Mesenchymal stem cell (in vitro differentiated cells and primary cell): ENCODE data around the gene ZSCAN26.

Experiments
- DNase-seq: peaks from one replicate; pipeline ENCODE4 v3.0.0-alpha.2; 2013
- H2AFZ ChIP-seq: one replicate; pipeline ENCODE4 v1.6.1; 2013; ENCODE audit warnings: low read depth, mild to moderate bottlenecking, control low read depth, inconsistent platforms, low read length, moderate library complexity
- H2AK5ac ChIP-seq: 2 replicates; pipeline ENCODE4 v1.6.1; 2013; ENCODE audit warnings: low read length, moderate library complexity, mild to moderate bottlenecking, inconsistent platforms; ENCODE audit not compliant: severe bottlenecking
- H2BK120ac ChIP-seq: one replicate; pipeline ENCODE4 v1.6.1; 2013; ENCODE audit warnings: low read depth, mild to moderate bottlenecking, inconsistent platforms, low read length, moderate library complexity
- H2BK12ac ChIP-seq, 2 experiments: one replicate each; pipeline ENCODE4 v1.6.1; 2013; ENCODE audit warnings: inconsistent platforms in 2 of 2, low read length in 2 of 2, mild to moderate bottlenecking in 2 of 2, moderate library complexity in 2 of 2, control low read depth in 1 of 2
- H2BK15ac ChIP-seq: one replicate; pipeline ENCODE4 v1.6.1; 2013; ENCODE audit warnings: mild to moderate bottlenecking, low read depth, inconsistent platforms; ENCODE audit not compliant: poor library complexity, severe bottlenecking
- H2BK5ac ChIP-seq: 2 replicates; pipeline ENCODE4 v1.6.1; 2013; ENCODE audit warnings: low read depth, mild to moderate bottlenecking, low read length, control low read depth, inconsistent platforms; ENCODE audit not compliant: poor library complexity, severe bottlenecking
- H3K14ac ChIP-seq, 2 experiments: one replicate each; pipeline ENCODE4 v1.6.1; 2013; ENCODE audit warnings: inconsistent platforms in 2 of 2, low read length in 2 of 2, control low read depth in 1 of 2, mild to moderate bottlenecking in 1 of 2, moderate library complexity in 1 of 2
- H3K18ac ChIP-seq, 2 experiments: one replicate each; pipeline ENCODE4 v1.6.1; 2013; ENCODE audit warnings: inconsistent platforms in 2 of 2, low read length in 2 of 2, control low read depth in 1 of 2, low read depth in 1 of 2, mild to moderate bottlenecking in 1 of 2
- H3K23ac ChIP-seq, 2 experiments: one replicate each; pipeline ENCODE4 v1.6.1; 2013; ENCODE audit warnings: inconsistent platforms in 2 of 2, low read length in 2 of 2, mild to moderate bottlenecking in 2 of 2, moderate library complexity in 2 of 2, control low read depth in 1 of 2
- H3K27ac ChIP-seq: 2 replicates; pipeline ENCODE4 v1.5.1; 2013; ENCODE audit warnings: mild to moderate bottlenecking, moderate library complexity, low read length, control low read depth, inconsistent platforms; ENCODE audit not compliant: poor library complexity, severe bottlenecking
- H3K27me3 ChIP-seq, 2 experiments: 2 replicates each; pipeline versions ENCODE4 v1.6.1 to v1.7.0; 2013; ENCODE audit warnings: low read length in 2 of 2, mild to moderate bottlenecking in 2 of 2, moderate library complexity in 2 of 2, control low read depth in 1 of 2, inconsistent platforms in 1 of 2; ENCODE audit not compliant: control insufficient read depth in 1 of 2, insufficient read depth in 1 of 2
- H3K36me3 ChIP-seq, 2 experiments: 2 replicates each; pipeline versions ENCODE4 v1.6.1 to v1.7.0; 2013; ENCODE audit warnings: low read length in 2 of 2, control low read depth in 1 of 2, inconsistent platforms in 1 of 2, low read depth in 1 of 2, mild to moderate bottlenecking in 1 of 2; ENCODE audit not compliant: insufficient read depth in 2 of 2, control insufficient read depth in 1 of 2
- H3K4ac ChIP-seq, 2 experiments: one replicate each; pipeline ENCODE4 v1.6.1; 2013; ENCODE audit warnings: inconsistent platforms in 2 of 2, low read length in 2 of 2, mild to moderate bottlenecking in 2 of 2, moderate library complexity in 2 of 2, control low read depth in 1 of 2, low read depth in 1 of 2
- H3K4me1 ChIP-seq: 2 replicates; pipeline ENCODE4 v1.6.1; 2013; ENCODE audit warnings: low read depth, low read length, control low read depth; ENCODE audit not compliant: control insufficient read depth, insufficient read depth
- H3K4me2 ChIP-seq: 2 replicates; pipeline ENCODE4 v1.6.1; 2013; ENCODE audit warnings: low read length, mild to moderate bottlenecking, inconsistent platforms; ENCODE audit not compliant: poor library complexity, severe bottlenecking
- H3K4me3 ChIP-seq, 2 experiments: 2 replicates each; pipeline versions ENCODE4 v1.5.1 to v1.7.0; 2013; ENCODE audit warnings: low read length in 2 of 2, mild to moderate bottlenecking in 2 of 2, control low read depth in 1 of 2, low read depth in 1 of 2; ENCODE audit not compliant: insufficient read depth in 1 of 2
- H3K79me1 ChIP-seq: replicated peaks from 2 replicates; pipeline ENCODE4 v1.6.1; 2013; ENCODE audit warnings: mild to moderate bottlenecking, control low read depth, low read length, inconsistent platforms; ENCODE audit not compliant: poor library complexity, severe bottlenecking
- H3K9ac ChIP-seq: 2 replicates; pipeline ENCODE4 v1.7.0; 2013; ENCODE audit warnings: mild to moderate bottlenecking, low read length, moderate library complexity
- H3K9me3 ChIP-seq: 2 replicates; pipeline ENCODE4 v1.7.0; 2013; ENCODE audit warnings: mild to moderate bottlenecking, low read length; ENCODE audit not compliant: control insufficient read depth
- H4K8ac ChIP-seq: one replicate; pipeline ENCODE4 v1.6.1; 2013; ENCODE audit warnings: inconsistent platforms, mild to moderate bottlenecking, low read length, moderate library complexity
- H4K91ac ChIP-seq: one replicate; pipeline ENCODE4 v1.6.1; 2013; ENCODE audit warnings: mild to moderate bottlenecking, low read length, inconsistent platforms
- WGBS: methylation state at CpG from one replicate; pipeline ENCODE4 v1.1.7; 2013; ENCODE audit warnings: mixed read lengths; 5-methylcytosine and 5-hydroxymethylcytosine counted together

The ZSCAN26 gene

DNA sequence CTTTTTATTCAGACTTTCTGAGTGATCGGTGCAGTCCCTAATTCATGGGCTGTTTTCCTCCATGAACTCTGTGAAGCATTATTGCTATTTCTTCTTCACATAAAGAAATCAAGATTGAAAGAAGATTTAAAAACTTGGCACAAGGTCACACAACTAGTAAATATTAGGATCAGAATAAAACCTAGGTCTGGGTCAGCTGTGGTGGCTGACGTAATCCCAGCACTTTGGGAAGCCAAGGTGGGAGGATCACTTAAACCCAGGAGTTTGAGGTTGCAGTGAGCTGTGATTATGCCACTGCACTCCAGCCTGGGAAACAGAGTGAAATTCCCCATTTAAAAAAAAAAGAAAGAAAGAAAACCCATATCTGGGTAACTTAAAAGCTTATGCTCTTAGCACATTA is 40.5 kb upstream of the ZSCAN26 start:
- Histone ChIP-seq H3K18ac (no peak overlapping the region), H3K79me1 (peaks cover 20% of the 10 kb centered on the region), H2AK5ac (no peak overlapping the region), H3K9ac (peak overlapping the region; percentile 95), H4K8ac (no peak overlapping the region), H3K9me3 (no peaks in the 10 kb centered on the region), H3K27me3 (no peaks in the 10 kb centered on the region), H2BK15ac (no peak overlapping the region), H2BK12ac (no peak overlapping the region), H2BK120ac (no peak overlapping the region), H2BK5ac (no peak overlapping the region), H4K91ac (no peak overlapping the region), H3K14ac (no peak overlapping the region), H3K4me3 (peak overlapping the region in 1 of 2 experiments; percentile 97), H3K23ac (no peak overlapping the region), H3K36me3 (peaks cover 15 to 43% of the 10 kb centered on the region in 2 experiments), H3K27ac (no peak overlapping the region), H3K4ac (no peak overlapping the region), H3K4me2 (peak overlapping the region; percentile 72), H2AFZ (no peak overlapping the region), H3K4me1 (no peaks in the 10 kb centered on the region)
- no CpG with 5 or more reads among the region's 2 CpGs for WGBS
- DNase-seq = no peak

DNA sequence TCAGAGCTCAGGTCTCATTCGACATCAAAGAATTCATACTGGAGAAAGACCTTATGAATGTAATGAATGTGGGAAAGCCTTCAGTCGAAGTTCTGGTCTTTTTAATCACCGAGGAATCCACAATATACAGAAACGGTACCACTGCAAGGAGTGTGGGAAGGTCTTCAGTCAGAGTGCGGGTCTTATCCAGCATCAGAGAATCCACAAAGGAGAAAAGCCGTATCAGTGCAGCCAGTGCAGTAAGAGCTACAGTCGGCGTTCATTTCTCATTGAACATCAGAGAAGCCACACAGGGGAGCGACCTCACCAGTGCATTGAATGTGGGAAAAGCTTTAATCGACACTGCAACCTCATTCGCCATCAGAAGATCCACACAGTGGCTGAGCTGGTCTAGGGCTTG is 34.2 kb upstream of the ZSCAN26 start:
- Histone ChIP-seq H3K18ac (no peak overlapping the region), H3K79me1 (peaks cover 31% of the 10 kb centered on the region), H3K36me3 (peaks cover 27 to 74% of the 10 kb centered on the region in 2 experiments), H3K27ac (no peak overlapping the region), H3K9me3 (no peaks in the 10 kb centered on the region), H2BK120ac (no peak overlapping the region), H3K4me2 (no peak overlapping the region), H3K23ac (no peak overlapping the region), H3K4me1 (no peaks in the 10 kb centered on the region), H2AFZ (no peak overlapping the region), H3K4me3 (no peak overlapping the region), H2BK15ac (no peak overlapping the region), H4K8ac (no peak overlapping the region), H3K4ac (no peak overlapping the region), H3K14ac (no peak overlapping the region), H2BK12ac (no peak overlapping the region), H3K9ac (no peak overlapping the region), H2AK5ac (no peak overlapping the region), H3K27me3 (no peaks in the 10 kb centered on the region), H2BK5ac (no peak overlapping the region), H4K91ac (no peak overlapping the region)
- WGBS = 98% methylated on average over 11 of the region's 11 CpGs
- DNase-seq = no peak

DNA sequence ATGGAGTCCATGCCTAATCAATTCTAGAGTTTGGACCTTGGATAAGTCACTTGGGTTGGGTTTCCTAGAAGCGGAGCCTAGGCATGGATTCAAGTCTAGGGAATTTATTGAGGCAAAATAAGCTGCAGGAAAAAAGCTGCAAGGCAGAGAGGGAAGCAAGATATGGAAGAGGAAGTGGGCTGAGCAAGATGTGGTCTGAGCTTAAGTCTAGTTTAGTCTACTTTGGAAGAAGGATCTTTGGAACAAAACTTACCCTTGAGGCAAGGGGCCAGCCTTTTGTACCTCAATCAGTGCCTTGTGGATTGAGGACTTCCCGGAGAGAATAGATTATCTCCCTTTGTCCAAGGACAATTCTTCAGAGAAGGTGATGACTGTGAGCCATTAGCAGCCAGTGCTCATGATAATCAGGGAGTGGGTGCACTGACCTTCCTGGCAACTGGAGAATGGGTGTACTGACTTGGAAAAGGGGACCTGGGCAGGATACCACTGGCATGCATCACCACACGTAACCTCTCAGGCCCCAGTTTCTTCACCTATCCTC is 31.0 kb upstream of the ZSCAN26 start:
- Histone ChIP-seq H3K18ac (no peak overlapping the region), H4K8ac (no peak overlapping the region), H3K27me3 (no peaks in the 10 kb centered on the region), H3K4me3 (no peak overlapping the region), H2AFZ (no peak overlapping the region), H3K4me1 (no peaks in the 10 kb centered on the region), H2BK120ac (no peak overlapping the region), H2BK12ac (no peak overlapping the region), H3K79me1 (peaks cover 22% of the 10 kb centered on the region), H2AK5ac (no peak overlapping the region), H3K23ac (no peak overlapping the region), H3K4me2 (no peak overlapping the region), H3K14ac (no peak overlapping the region), H3K9ac (no peak overlapping the region), H2BK5ac (no peak overlapping the region), H2BK15ac (no peak overlapping the region), H3K9me3 (no peaks in the 10 kb centered on the region), H4K91ac (no peak overlapping the region), H3K4ac (no peak overlapping the region), H3K27ac (no peak overlapping the region), H3K36me3 (peaks cover 24 to 50% of the 10 kb centered on the region in 2 experiments)
- DNase-seq = no peak
- 94% methylated on average over 2 of the region's 3 CpGs for WGBS

DNA sequence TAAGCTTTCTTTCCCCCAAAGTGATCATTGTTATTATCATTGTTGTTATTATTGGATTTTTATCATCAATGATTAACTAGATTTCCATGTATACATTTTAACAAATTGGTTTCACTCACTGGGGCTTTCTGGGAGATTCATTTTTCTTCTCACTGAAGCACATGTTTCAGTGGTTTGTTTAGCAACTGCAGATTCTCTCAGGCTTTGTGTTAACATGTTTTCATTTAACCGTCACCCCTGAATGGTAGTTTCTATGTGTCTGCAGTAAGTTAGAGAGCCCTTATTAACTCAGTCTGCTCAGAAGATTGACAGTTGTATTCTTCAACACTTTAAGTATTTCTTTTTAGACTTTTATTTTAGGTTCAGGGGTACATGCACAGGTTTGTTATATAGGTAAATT is 27.3 kb upstream of the ZSCAN26 start:
- no peak overlapping the region for H3K18ac ChIP-seq
- no peak overlapping the region for H2BK15ac ChIP-seq
- H3K4ac ChIP-seq = no peak overlapping the region
- H3K23ac ChIP-seq = no peak overlapping the region
- no peak overlapping the region for H3K14ac ChIP-seq
- H4K8ac ChIP-seq = no peak overlapping the region
- H3K9me3 ChIP-seq = no peaks in the 10 kb centered on the region
- H3K36me3 ChIP-seq = peaks cover 0 to 31% of the 10 kb centered on the region in 2 experiments
- H3K79me1 ChIP-seq = peaks cover 7% of the 10 kb centered on the region
- H3K4me2 ChIP-seq = no peak overlapping the region
- no peak overlapping the region for H2AFZ ChIP-seq
- H3K4me3 ChIP-seq = no peak overlapping the region
- H2BK5ac ChIP-seq = no peak overlapping the region
- H2BK12ac ChIP-seq = no peak overlapping the region
- no peak overlapping the region for H2AK5ac ChIP-seq
- no peaks in the 10 kb centered on the region for H3K27me3 ChIP-seq
- DNase-seq = no peak
- no peak overlapping the region for H3K27ac ChIP-seq
- H2BK120ac ChIP-seq = no peak overlapping the region
- no peaks in the 10 kb centered on the region for H3K4me1 ChIP-seq
- no CpG with 5 or more reads among the region's 1 CpG for WGBS
- H4K91ac ChIP-seq = no peak overlapping the region
- H3K9ac ChIP-seq = no peak overlapping the region
